Measurements from ENCODE around the gene CHD3.

CHD3 gene

GRCh38 chr17:7883781-7884386 is 4.7 kb upstream of the CHD3 start:
- H3K27me3 ChIP-seq = no peaks in the 10 kb centered on the region
- H3K4me2 ChIP-seq = peak overlapping the region; percentile 88
- H3K27ac ChIP-seq = peak overlapping the region; percentile 82
- peaks cover 11% of the 10 kb centered on the region for H4K20me1 ChIP-seq
- no peaks in the 10 kb centered on the region for H3K9me3 ChIP-seq
- H3K36me3 ChIP-seq = peaks cover 32% of the 10 kb centered on the region
- H3K9ac ChIP-seq = peak overlapping the region; percentile 81
- peak overlapping the region; percentile 62 for H3K4me3 ChIP-seq
- peaks cover 57% of the 10 kb centered on the region for H3K4me1 ChIP-seq
- TF ChIP-seq Cebpa-rat (IDR thresholded peaks at IDR 0.05) = no peak

- H4K20me1 ChIP-seq = peaks cover 20% of the 10 kb centered on the region
- no peak for TF ChIP-seq Cebpa-rat (IDR thresholded peaks at IDR 0.05)
- H3K9ac ChIP-seq = peak overlapping the region; percentile 98
- H3K27ac ChIP-seq = peak overlapping the region; percentile 98
- peak overlapping the region; percentile 96; the same call in 1 of the 2 replicates for H3K4me2 ChIP-seq
- H3K36me3 ChIP-seq = peaks cover 34% of the 10 kb centered on the region
- peak overlapping the region; percentile 92 for H3K4me3 ChIP-seq
- H3K4me1 ChIP-seq = peaks cover 63% of the 10 kb centered on the region
- H3K9me3 ChIP-seq = no peaks in the 10 kb centered on the region
- H3K27me3 ChIP-seq = no peaks in the 10 kb centered on the region
Observed at GRCh38 chr17:7884581-7885366, 3.8 kb upstream of the CHD3 start.

GRCh38 chr17:7885367-7886226 is 3.0 kb upstream of the CHD3 start:
- peaks cover 28% of the 10 kb centered on the region for H4K20me1 ChIP-seq
- H3K27ac ChIP-seq = peak overlapping the region; percentile 98
- H3K4me2 ChIP-seq = peak overlapping the region; percentile 96
- H3K36me3 ChIP-seq = peaks cover 34% of the 10 kb centered on the region
- no peak for TF ChIP-seq Cebpa-rat (IDR thresholded peaks at IDR 0.05)
- no peaks in the 10 kb centered on the region for H3K9me3 ChIP-seq
- no peaks in the 10 kb centered on the region for H3K27me3 ChIP-seq
- peak overlapping the region; percentile 98 for H3K9ac ChIP-seq
- peak overlapping the region; percentile 92 for H3K4me3 ChIP-seq
- peaks cover 62% of the 10 kb centered on the region for H3K4me1 ChIP-seq

DNA sequence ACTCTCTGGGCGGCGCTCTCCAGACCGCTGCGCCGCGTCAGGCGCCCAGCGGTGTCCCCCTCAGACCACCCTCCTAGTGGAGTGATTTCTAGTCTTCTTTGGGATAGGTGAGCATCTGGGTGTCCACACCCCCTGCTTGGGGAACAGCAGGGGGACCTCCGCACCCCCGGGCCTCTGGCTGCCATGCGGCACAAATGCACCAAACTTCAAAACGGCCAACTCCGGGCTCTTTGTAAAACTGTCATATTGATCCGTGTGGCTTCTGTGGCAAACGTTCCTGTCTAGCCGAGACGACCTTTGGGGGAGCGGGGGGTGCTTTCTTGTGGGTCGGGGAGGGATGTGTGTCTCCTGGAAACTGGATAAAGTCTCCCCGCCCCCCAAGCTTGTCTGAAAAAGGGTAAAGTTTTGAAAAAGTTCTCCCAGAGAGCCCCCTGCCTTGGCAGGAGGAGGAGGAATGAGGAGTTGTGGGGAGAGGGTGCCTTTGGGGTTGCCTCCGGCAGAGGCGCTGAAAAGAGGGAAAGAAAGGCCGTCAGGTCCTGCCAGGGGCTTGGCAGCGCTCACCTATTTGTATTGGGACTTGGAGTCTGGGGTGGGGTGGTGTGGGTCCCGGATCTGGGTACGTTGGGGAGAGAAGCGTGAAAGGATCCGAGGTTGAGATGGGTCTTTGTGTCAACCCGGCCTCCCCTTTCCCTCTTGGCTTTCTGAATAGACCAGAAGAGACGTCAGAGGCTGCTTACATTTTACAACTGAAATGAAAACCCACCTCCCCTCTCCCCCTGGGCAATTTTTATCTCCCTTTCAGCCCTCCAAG is 2.2 kb upstream of the CHD3 start:
- Histone ChIP-seq H3K27ac (peak overlapping the region; percentile 98), H3K4me3 (peak overlapping the region; percentile 92), H3K27me3 (no peaks in the 10 kb centered on the region), H3K9me3 (no peaks in the 10 kb centered on the region), H4K20me1 (peaks cover 37% of the 10 kb centered on the region), H3K36me3 (peaks cover 36% of the 10 kb centered on the region), H3K9ac (peak overlapping the region; percentile 98), H3K4me1 (peaks cover 54% of the 10 kb centered on the region), H3K4me2 (peak overlapping the region; percentile 96)
- no peak for TF ChIP-seq Cebpa-rat (IDR thresholded peaks at IDR 0.05)

DNA sequence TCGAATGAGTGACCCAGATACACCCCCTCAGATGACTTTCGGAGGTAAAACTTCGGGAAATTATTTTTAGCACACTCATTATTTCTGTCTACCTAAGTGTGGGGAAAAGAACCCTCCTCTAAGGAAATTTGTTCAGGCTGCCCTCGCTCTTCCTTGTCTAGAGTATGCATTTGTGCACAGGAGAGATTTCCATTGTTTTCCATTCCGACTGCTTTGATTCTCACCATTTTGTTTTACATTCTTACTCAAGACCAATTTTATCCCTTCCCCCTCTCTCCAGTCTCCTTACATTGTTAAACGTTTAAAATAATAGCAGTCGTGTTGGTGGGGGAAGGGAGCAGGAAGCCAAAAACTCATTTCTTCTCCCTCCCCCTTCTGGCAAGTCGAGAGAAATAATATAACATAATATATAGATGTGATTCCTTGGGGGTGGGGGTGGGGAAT is 1.5 kb upstream of the CHD3 start:
- no peaks in the 10 kb centered on the region for H3K27me3 ChIP-seq
- no peak for TF ChIP-seq Cebpa-rat (IDR thresholded peaks at IDR 0.05)
- no peaks in the 10 kb centered on the region for H3K9me3 ChIP-seq
- H3K4me1 ChIP-seq = peaks cover 48% of the 10 kb centered on the region
- H3K4me2 ChIP-seq = peak overlapping the region; percentile 96
- H3K36me3 ChIP-seq = peaks cover 36% of the 10 kb centered on the region
- peak overlapping the region; percentile 98 for H3K27ac ChIP-seq
- H3K4me3 ChIP-seq = peak overlapping the region; percentile 92
- peak overlapping the region; percentile 98 for H3K9ac ChIP-seq
- H4K20me1 ChIP-seq = peaks cover 43% of the 10 kb centered on the region

GRCh38 chr17:7887482-7888183 is 956 bp upstream of the CHD3 start:
- Histone ChIP-seq H3K9ac (peak overlapping the region; percentile 98), H3K4me3 (peak overlapping the region; percentile 92), H3K4me2 (peak overlapping the region; percentile 96), H3K4me1 (peaks cover 42% of the 10 kb centered on the region), H4K20me1 (peaks cover 44% of the 10 kb centered on the region), H3K36me3 (peaks cover 36% of the 10 kb centered on the region), H3K9me3 (no peaks in the 10 kb centered on the region), H3K27me3 (no peaks in the 10 kb centered on the region), H3K27ac (peak overlapping the region; percentile 98)
- TF ChIP-seq Cebpa-rat (IDR thresholded peaks at IDR 0.05) = no peak

- Histone ChIP-seq H3K4me2 (peak overlapping the region; percentile 96), H3K4me3 (peak overlapping the region; percentile 92), H3K36me3 (peaks cover 51% of the 10 kb centered on the region), H3K27ac (peak overlapping the region; percentile 89), H3K9me3 (no peaks in the 10 kb centered on the region), H3K9ac (peak overlapping the region; percentile 85), H3K4me1 (peaks cover 26% of the 10 kb centered on the region), H3K27me3 (no peaks in the 10 kb centered on the region), H4K20me1 (peaks cover 49% of the 10 kb centered on the region)
- no peak for TF ChIP-seq Cebpa-rat (IDR thresholded peaks at IDR 0.05)
Observed at GRCh38 chr17:7889166-7889955, 772 bp downstream of the CHD3 start.
